Activated B cell treated with CpG ODN at 0.5 μM for 24 hours (primary cell): ENCODE results near the gene RNF151. TPM values are rescaled to one million over a fixed set of nuclear protein-coding genes. Genes with fewer than 3 reads are reported as not detected.
A peak's percentile ranks its signal among the peaks of the same experiment; 100 is the strongest.

ENCODE experiments used
- ATAC-seq: fragments of 200-7000 bp; cut with Tn5 transposase; one replicate; pipeline ENCODE4 v1.10.0; 2021; ENCODE audit warnings: low read depth, mild to moderate bottlenecking, moderate library complexity
- CTCF ChIA-PET: fragments of 350-600 bp; sonication (Branson Sonifier 250); formaldehyde crosslinking; loops from one replicate; lab custom pipeline; 2021; ENCODE audit warnings: antibody characterized with exemption; lab: Charles Lee
- POLR2A ChIA-PET: fragments of 350-600 bp; sonication (Branson Sonifier 250); formaldehyde crosslinking; loops from one replicate; lab custom pipeline; 2021; ENCODE audit warnings: antibody characterized with exemption; lab: Charles Lee
- DNase-seq: peaks from one replicate; pipeline ENCODE4 v3.0.0; 2022
- H3K27ac Mint-ChIP-seq: one replicate; pipeline ENCODE4 v1.8.0; 2020; ENCODE audit warnings: mixed read lengths
- H3K27me3 Mint-ChIP-seq: one replicate; pipeline ENCODE4 v1.8.0; 2021; ENCODE audit warnings: mixed read lengths
- H3K36me3 Mint-ChIP-seq: one replicate; pipeline ENCODE4 v1.8.0; 2021; ENCODE audit warnings: low read depth, mixed read lengths
- H3K4me1 Mint-ChIP-seq: one replicate; pipeline ENCODE4 v1.8.0; 2021; ENCODE audit warnings: mixed read lengths
- H3K4me3 Mint-ChIP-seq: one replicate; pipeline ENCODE4 v1.8.0; 2020; ENCODE audit warnings: mild to moderate bottlenecking, mixed read lengths
- H3K9me3 Mint-ChIP-seq: one replicate; pipeline ENCODE4 v1.8.0; 2020; ENCODE audit warnings: mixed read lengths
- CTCF ChIP-seq: fragments of 200-600 bp; IDR thresholded peaks from one replicate; pipeline ENCODE4 v1.8.0; 2022; ENCODE audit warnings: antibody characterized with exemption, mild to moderate bottlenecking
- intact Hi-C: fragments of 100-400 bp; cut with micrococcal nuclease; formaldehyde crosslinking; loops from one replicate; pipeline ENCODE4 v1.15.1; 2024
- total RNA-seq: library from RNA; stranded (reverse); gene quantifications from 2 replicates; pipeline ENCODE4 v1.2.3, GENCODE V29; 2022

Gene RNF151
- total RNA-seq, 1 donor from 2014 or later = not detected

- TF ChIP-seq CTCF = no peak
- peaks cover 17% of the 10 kb centered on the region for H3K4me1 Mint-ChIP-seq
- ATAC-seq (no peak), DNase-seq (no peak)
- H3K27me3 Mint-ChIP-seq = no peaks in the 10 kb centered on the region
- no peaks in the 10 kb centered on the region for H3K9me3 Mint-ChIP-seq
- no peak overlapping the region for H3K27ac Mint-ChIP-seq
- intact Hi-C loops = loop anchor here (5.0 kb wide), 1 partner anchor 501 kb away; no protein-coding TSS in a partner anchor
- CTCF ChIA-PET = interaction anchor here (3.0 kb wide), 1 partner anchor 139 kb away, joined by 25 read pairs; no protein-coding TSS in a partner anchor
- POLR2A ChIA-PET = interaction anchor here (0.5 to 1.5 kb wide), 3 partner anchors 10 to 224 kb away, joined by 3 to 10 read pairs (median 5); partner anchors contain the start of gene TRAF7
- no peak overlapping the region for H3K4me3 Mint-ChIP-seq
- H3K36me3 Mint-ChIP-seq = peaks cover 51% of the 10 kb centered on the region
Measured at GRCh38 chr16:2001456-2002355, 35.0 kb downstream of the RNF151 start.

- intact Hi-C loops = loop anchor here (5.0 kb wide), 1 partner anchor 500 kb away; no protein-coding TSS in a partner anchor
- Mint-ChIP-seq H3K4me3 (no peak overlapping the region), H3K4me1 (peaks cover 24% of the 10 kb centered on the region), H3K27me3 (no peaks in the 10 kb centered on the region), H3K36me3 (peaks cover 45% of the 10 kb centered on the region), H3K9me3 (no peaks in the 10 kb centered on the region), H3K27ac (no peak overlapping the region)
- TF ChIP-seq CTCF = no peak
- no peak for DNase-seq
- POLR2A ChIA-PET = interaction anchor here (0.6 to 3.3 kb wide), 5 partner anchors 38 to 707 kb away, joined by 3 to 36 read pairs (median 4); partner anchors contain the start of genes NTHL1, RPS2, TRAF7 and TSC2
- ATAC-seq = no peak
- CTCF ChIA-PET = interaction anchor here (1.1 to 3.0 kb wide), 3 partner anchors 138 to 152 kb away, joined by 3 to 25 read pairs (median 14); partner anchors contain the start of gene TRAF7
Measured at GRCh38 chr16:2002406-2003230, 36.0 kb downstream of the RNF151 start.

- TF ChIP-seq CTCF = no peak
- DNase-seq (no peak), ATAC-seq (no peak)
- Mint-ChIP-seq H3K36me3 (peaks cover 41% of the 10 kb centered on the region), H3K27ac (no peak overlapping the region), H3K4me3 (no peak overlapping the region), H3K27me3 (no peaks in the 10 kb centered on the region), H3K4me1 (peaks cover 31% of the 10 kb centered on the region), H3K9me3 (no peaks in the 10 kb centered on the region)
- POLR2A ChIA-PET = interaction anchor here (0.6 to 3.3 kb wide), 7 partner anchors 12 to 707 kb away, joined by 3 to 36 read pairs (median 5); partner anchors contain the start of genes NOXO1, NTHL1, RPS2 and TRAF7
- CTCF ChIA-PET = interaction anchor here (0.6 to 3.0 kb wide), 12 partner anchors 10 to 483 kb away, joined by 3 to 25 read pairs (median 4); partner anchors contain the start of genes NPW, NTHL1, TRAF7 and TSC2
- intact Hi-C loops = loop anchor here (5.0 kb wide), 1 partner anchor 499 kb away; no protein-coding TSS in a partner anchor
Measured at GRCh38 chr16:2003231-2003826, 36.7 kb downstream of the RNF151 start.

GRCh38 chr16:2003827-2004641 lies 37.4 kb downstream of the RNF151 start:
- intact Hi-C loops = loop anchor here (1.0 to 5.0 kb wide), 3 partner anchors 12 to 498 kb away; no protein-coding TSS in a partner anchor
- H3K36me3 Mint-ChIP-seq = peaks cover 36% of the 10 kb centered on the region
- no peak overlapping the region for H3K4me3 Mint-ChIP-seq
- ATAC-seq = peak; percentile 99
- POLR2A ChIA-PET = interaction anchor here (0.9 to 3.3 kb wide), 7 partner anchors 13 to 150 kb away, joined by 3 to 36 read pairs (median 6); partner anchors contain the start of genes NOXO1, NTHL1, RAB26 and RPS2
- CTCF ChIA-PET = interaction anchor here (0.6 to 3.0 kb wide), 16 partner anchors 10 to 483 kb away, joined by 3 to 25 read pairs (median 4); partner anchors contain the start of genes ECI1, GFER, NPW and NTHL1
- TF ChIP-seq CTCF = peak; percentile 47
- peaks cover 38% of the 10 kb centered on the region for H3K4me1 Mint-ChIP-seq
- H3K9me3 Mint-ChIP-seq = no peaks in the 10 kb centered on the region
- DNase-seq = peak; percentile 80
- no peak overlapping the region for H3K27ac Mint-ChIP-seq
- H3K27me3 Mint-ChIP-seq = no peaks in the 10 kb centered on the region
